ENCODE measurements around the gene PGPEP1. TPM values are rescaled to one million over a fixed set of nuclear protein-coding genes. Genes with fewer than 3 reads are reported as not detected.

The PGPEP1 gene
- total and polyA plus RNA-seq, 12 donors = 10.0 to 61.3 (median 45.2) TPM

DNA sequence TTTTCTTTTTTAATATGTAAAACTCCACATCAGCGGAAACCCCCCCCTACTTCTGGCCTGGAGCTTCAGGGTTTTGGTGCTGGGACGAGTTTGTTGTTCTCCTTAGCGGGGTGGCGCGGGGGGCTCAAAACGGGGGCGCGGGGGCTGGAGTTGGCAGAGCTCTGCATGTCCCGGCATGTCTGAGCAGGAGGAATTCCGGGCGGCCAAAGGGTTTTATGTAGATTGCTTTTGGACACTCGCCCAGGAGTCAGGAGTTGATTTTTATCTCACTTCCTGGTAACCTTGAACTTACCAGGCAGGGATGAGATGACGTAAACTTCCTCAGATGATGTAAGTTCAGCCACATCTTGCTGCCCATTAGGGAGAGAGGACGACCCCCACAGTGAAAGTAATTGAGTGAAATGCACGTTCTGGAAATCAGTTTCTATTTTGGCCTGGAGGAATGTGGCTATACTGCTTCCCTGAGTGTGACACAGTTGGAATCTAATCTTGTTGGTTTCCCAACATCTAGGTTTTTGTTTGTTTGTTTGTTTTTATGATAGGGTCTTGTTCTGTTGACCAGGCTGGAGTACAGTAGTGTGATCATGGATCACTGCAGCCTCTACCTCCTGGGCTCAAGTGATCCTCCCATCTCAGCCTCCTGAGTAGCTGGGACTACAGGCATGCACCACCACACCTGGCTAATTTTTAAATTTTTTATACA lies 24.6 kb downstream of the PGPEP1 start:
- peak overlapping the region in 3 of 10 donors; percentile 16 to 34 (median 28) for H3K4me3 ChIP-seq
- peaks cover 0 to 34% (median 25%) of the 10 kb centered on the region in 9 donors for H3K4me1 ChIP-seq
- DNase-seq (peak; percentile 27 to 90), ATAC-seq (peak; percentile 73 to 93 (median 86))
- intact Hi-C loops (cut with DNase I) = no loop called here
- H3K27me3 ChIP-seq = no peaks in the 10 kb centered on the region
- no peaks in the 10 kb centered on the region for H3K9me3 ChIP-seq
- no peak for TF ChIP-seq CTCF (IDR thresholded peaks at IDR 0.05)
- H3K27ac ChIP-seq = peak overlapping the region; percentile 5 to 93 (median 85)
- H3K36me3 ChIP-seq = peaks cover 0 to 48% (median under 1%) of the 10 kb centered on the region in 9 donors
- 5 to 8% methylated on average over 15 of the region's 15 CpGs for WGBS, 2 donors

DNA sequence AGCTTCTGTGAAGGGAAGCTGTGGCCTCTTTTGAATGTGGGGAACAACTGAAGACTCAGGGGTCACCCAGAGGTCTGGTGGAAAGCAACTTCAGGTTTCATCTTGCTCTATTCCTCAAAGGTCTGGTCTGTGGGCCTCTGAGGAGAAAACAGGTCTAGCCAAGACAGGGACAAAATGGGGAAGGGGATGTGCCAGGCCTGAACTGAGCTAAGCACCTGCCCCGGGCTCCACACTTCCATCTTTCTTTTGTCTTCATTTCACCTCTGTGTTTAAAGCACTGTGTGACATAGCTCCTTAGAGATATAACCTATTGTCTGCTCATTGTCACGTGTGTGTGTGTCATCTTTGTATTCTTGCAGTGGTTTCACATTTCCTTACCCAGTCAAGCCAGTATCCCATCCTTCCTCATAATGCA lies 25.6 kb downstream of the PGPEP1 start:
- intact Hi-C loops (cut with DNase I) = no loop called here
- Histone ChIP-seq H3K4me3 (no peak overlapping the region), H3K9me3 (no peaks in the 10 kb centered on the region), H3K27ac (peak overlapping the region in 8 of 10 donors; percentile 74 to 93 (median 86)), H3K27me3 (no peaks in the 10 kb centered on the region), H3K4me1 (peaks cover 0 to 34% (median 25%) of the 10 kb centered on the region in 9 donors), H3K36me3 (peaks cover 0 to 38% (median 0%) of the 10 kb centered on the region in 9 donors)
- TF ChIP-seq CTCF (IDR thresholded peaks at IDR 0.05) = no peak
- WGBS, 2 donors = 90 to 94% methylated on average over 2 of the region's 2 CpGs
- ATAC-seq (no peak), DNase-seq (no peak)

DNA sequence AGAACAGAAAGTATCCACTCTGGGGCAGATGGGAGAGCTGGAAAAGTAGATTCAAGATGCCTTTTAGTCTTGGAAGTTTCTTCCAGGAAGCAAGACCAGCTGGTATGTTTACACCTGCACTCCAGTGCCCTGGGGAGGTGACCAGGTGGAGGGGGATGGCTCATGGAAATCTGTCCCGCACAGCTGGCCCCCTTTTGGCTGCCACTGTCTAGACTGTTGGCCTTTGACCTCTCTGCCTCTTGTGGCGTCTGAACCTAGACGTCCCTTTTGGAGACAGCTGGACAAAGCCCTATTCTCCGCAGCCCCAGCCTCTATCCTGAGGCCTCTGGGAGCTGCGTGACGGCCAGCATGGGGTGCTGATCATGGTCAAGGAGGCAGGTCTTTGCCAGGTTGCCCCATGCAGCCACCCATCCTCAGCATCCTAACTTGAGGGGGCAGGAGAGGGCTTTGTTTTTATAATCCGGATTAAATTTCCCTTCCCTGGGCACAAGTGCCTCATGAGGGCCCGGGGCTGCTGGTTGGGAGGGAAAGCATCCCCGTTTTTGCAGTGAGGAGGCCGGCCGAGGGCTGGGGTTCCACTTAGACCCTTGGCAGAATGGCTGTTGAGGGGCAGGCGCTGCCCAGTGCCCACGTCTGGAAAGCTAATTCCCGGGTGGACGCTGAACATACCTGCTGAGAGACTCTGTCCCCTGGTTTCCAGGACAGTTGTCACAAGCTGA lies 28.3 kb downstream of the PGPEP1 start:
- Histone ChIP-seq H3K27me3 (no peaks in the 10 kb centered on the region), H3K4me1 (peaks cover 0 to 44% (median 28%) of the 10 kb centered on the region in 9 donors), H3K27ac (no peak overlapping the region), H3K36me3 (peaks cover 0 to 12% (median 0%) of the 10 kb centered on the region in 9 donors), H3K9me3 (no peaks in the 10 kb centered on the region), H3K4me3 (no peak overlapping the region)
- TF ChIP-seq CTCF (IDR thresholded peaks at IDR 0.05) = no peak
- WGBS, 2 donors = 83 to 86% methylated on average over 15 of the region's 15 CpGs
- no peak for ATAC-seq
- no peak for DNase-seq
- intact Hi-C loops (cut with DNase I) = no loop called here

DNA sequence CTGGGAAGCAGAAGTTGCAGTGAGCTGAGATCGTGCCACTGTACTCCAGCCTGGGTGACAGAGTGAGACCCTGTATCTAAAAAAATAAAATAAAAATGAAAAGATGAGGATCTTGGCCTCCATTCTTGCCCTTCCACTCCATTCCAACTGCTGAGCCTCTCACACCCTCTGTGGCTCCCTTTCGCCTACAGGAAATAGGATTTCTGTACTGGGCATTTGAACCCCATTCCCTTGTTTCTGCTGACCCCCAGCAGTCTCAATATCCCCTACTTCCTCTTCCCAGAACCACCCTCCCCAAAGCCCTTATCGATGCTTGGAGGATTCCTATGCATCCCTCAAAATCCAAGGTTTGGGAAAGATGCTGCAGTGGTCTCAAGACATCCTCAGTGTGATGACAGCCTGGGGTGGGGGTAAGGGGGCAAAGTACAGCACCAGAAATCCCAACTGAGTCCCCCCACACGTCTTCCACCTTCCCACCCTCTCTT lies 33.1 kb downstream of the PGPEP1 start:
- no peaks in the 10 kb centered on the region for H3K9me3 ChIP-seq
- no peaks in the 10 kb centered on the region for H3K27me3 ChIP-seq
- no peak overlapping the region for H3K4me3 ChIP-seq
- intact Hi-C loops (cut with DNase I) = no loop called here
- ATAC-seq (peak in 1 of 8 donors; percentile 3), DNase-seq (no peak)
- TF ChIP-seq CTCF (IDR thresholded peaks at IDR 0.05) = no peak
- peak overlapping the region in 9 of 10 donors; percentile 41 to 91 (median 83) for H3K27ac ChIP-seq
- 62 to 65% methylated on average over 4 of the region's 4 CpGs for WGBS, 2 donors
- peaks cover 10 to 40% (median 25%) of the 10 kb centered on the region in 9 donors for H3K4me1 ChIP-seq
- H3K36me3 ChIP-seq = no peaks in the 10 kb centered on the region

Measured in heart right ventricle (tissue), 16 donors.